Ovary (tissue), 9 donors: Measurements from ENCODE around the gene BIN2. TPM values are rescaled to one million over a fixed set of nuclear protein-coding genes. Genes with fewer than 3 reads are reported as not detected.

Experiments used
- DNase-seq, 5 donors: peaks; one replicate each; pipeline ENCODE4 v3.0.0-alpha.2; 2019 to 2020
- H3K27ac ChIP-seq, 2 donors: fragments of 200-600 bp; one replicate each; pipeline versions ENCODE4 v1.5.1 to v1.8.0; 2019 to 2022
- H3K27me3 ChIP-seq: fragments of 200-600 bp; one replicate; pipeline ENCODE4 v1.8.0; 2022
- H3K36me3 ChIP-seq: fragments of 200-600 bp; sonication (generic); one replicate; pipeline ENCODE4 v1.5.1; 2019
- H3K4me1 ChIP-seq: one replicate; pipeline ENCODE4 v1.8.1; 2013; ENCODE audit warnings: mild to moderate bottlenecking, moderate library complexity; ENCODE audit not compliant: insufficient read depth
- H3K4me3 ChIP-seq: fragments of 200-600 bp; sonication (generic); one replicate; pipeline ENCODE4 v1.5.1; 2017
- H3K9me3 ChIP-seq, 2 donors: fragments of 200-600 bp in 1 of 2; sonication (generic) in 1 of 2; one replicate each; pipeline versions ENCODE4 v1.5.1 to v1.8.1; 2013 to 2019; ENCODE audit warnings: mild to moderate bottlenecking in 1 of 2, moderate library complexity in 1 of 2
- EP300 ChIP-seq: sonication (generic); formaldehyde crosslinking; IDR thresholded peaks from one replicate; pipeline ENCODE4 v1.6.1; 2017; ENCODE audit warnings: antibody characterized with exemption
- POLR2A ChIP-seq: fragments of 450-650 bp; IDR thresholded peaks from one replicate; pipeline ENCODE4 v1.6.1; 2017; ENCODE audit warnings: antibody characterized with exemption, mild to moderate bottlenecking, moderate library complexity
- WGBS, 3 donors: extraction: QIAGEN DNeasy Blood & Tissue Kit in 1 of 3; methylation state at CpG; one replicate each; pipeline versions ENCODE4 v1.1.5 to v1.1.7; 2013 to 2017; 5-methylcytosine and 5-hydroxymethylcytosine counted together
- intact Hi-C, 4 donors: fragments of 100-400 bp; cut with DNase I; formaldehyde crosslinking; loops; one replicate each; pipeline versions ENCODE4 v1.11.0 to v1.15.1; 2022 to 2023
- polyA plus RNA-seq, 2 donors: library from polyadenylated mRNA; stranded (reverse); fragments of 200-250 nt in 1 of 2; fragments of 350-450 nt in 1 of 2; fragmentation: Illumina TruSeq in 1 of 2; extraction: RNeasy Lipid Tissue Mini Kit (QIAGEN cat#74804) in 1 of 2; gene quantifications; one replicate each; pipeline ENCODE4 v1.2.3, GENCODE V29; 2013 to 2014
- total RNA-seq, 7 donors: library from RNA; depleted of rRNA in 2 of 7; stranded (reverse); fragments of >200 nt in 2 of 7; fragmentation: NEBNext Ultra II Directional in 3 of 7; extraction: Animal tissue kit (Norgen Biotek cat#: 25700) in 3 of 7; gene quantifications; one replicate each; pipeline versions ENCODE4 v1.1.0 to v1.2.4, GENCODE V29; 2016 to 2023
- TF ChIP-seq, protein P1 (sequence below), 3 donors: fragments of 450-650 bp in 2 of 3; fragments of 200-600 bp in 1 of 3; IDR thresholded peaks; one replicate each; pipeline versions ENCODE4 v1.5.1 to v1.8.0; 2016 to 2022; ENCODE audit warnings: antibody characterized with exemption in 3 of 3, mild to moderate bottlenecking in 1 of 3
- donor health status: DM: no; HTN: no; CAD: no; lungs with moderate emphysema.
- donor health status: DM: no; HTN: no; CAD: no.
- donor health status: Bipolar disorder and iron deficiency.
- donor health status: DM: yes; HTN: yes; CAD: no.
- donor health status: DM: no; HTN: no; CAD: no.
- donor health status: DM: yes; HTN: yes; CAD: no.

Gene BIN2
- total and polyA plus RNA-seq, 9 donors: 1.1 to 7.6 (median 1.5) TPM

DNA sequence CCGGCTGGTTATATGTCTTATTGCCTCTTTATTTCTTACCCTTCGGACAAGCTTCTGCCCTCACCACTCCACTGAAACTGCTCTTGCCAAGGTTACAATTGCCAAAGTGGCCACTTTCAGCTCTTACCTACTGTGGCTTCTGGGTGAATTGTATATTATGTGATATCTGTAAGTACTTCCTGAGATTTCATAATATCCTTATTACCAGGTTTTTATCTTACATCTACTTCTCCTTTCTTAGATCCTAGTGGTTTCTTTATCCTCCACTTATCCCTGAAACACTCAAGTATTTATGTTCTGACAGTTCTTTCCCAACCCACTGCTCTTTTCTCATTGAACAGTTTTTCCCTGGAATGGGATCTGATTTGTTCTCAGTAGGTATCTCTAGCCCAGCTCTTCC lies 12.0 kb upstream of the BIN2 start:
- Histone ChIP-seq H3K27ac (no peak overlapping the region), H3K9me3 (no peaks in the 10 kb centered on the region), H3K4me3 (no peak overlapping the region), H3K27me3 (no peaks in the 10 kb centered on the region), H3K4me1 (no peaks in the 10 kb centered on the region), H3K36me3 (no peaks in the 10 kb centered on the region)
- WGBS, 3 donors: 84 to 92% (median 88%) methylated on average over 2 of the region's 2 CpGs
- TF ChIP-seq, protein P1, sequence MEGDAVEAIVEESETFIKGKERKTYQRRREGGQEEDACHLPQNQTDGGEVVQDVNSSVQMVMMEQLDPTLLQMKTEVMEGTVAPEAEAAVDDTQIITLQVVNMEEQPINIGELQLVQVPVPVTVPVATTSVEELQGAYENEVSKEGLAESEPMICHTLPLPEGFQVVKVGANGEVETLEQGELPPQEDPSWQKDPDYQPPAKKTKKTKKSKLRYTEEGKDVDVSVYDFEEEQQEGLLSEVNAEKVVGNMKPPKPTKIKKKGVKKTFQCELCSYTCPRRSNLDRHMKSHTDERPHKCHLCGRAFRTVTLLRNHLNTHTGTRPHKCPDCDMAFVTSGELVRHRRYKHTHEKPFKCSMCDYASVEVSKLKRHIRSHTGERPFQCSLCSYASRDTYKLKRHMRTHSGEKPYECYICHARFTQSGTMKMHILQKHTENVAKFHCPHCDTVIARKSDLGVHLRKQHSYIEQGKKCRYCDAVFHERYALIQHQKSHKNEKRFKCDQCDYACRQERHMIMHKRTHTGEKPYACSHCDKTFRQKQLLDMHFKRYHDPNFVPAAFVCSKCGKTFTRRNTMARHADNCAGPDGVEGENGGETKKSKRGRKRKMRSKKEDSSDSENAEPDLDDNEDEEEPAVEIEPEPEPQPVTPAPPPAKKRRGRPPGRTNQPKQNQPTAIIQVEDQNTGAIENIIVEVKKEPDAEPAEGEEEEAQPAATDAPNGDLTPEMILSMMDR (IDR thresholded peaks at IDR 0.05): no peak
- TF ChIP-seq EP300 (no peak), POLR2A (no peak)
- intact Hi-C loops: no loop called here
- DNase-seq: no peak

DNA sequence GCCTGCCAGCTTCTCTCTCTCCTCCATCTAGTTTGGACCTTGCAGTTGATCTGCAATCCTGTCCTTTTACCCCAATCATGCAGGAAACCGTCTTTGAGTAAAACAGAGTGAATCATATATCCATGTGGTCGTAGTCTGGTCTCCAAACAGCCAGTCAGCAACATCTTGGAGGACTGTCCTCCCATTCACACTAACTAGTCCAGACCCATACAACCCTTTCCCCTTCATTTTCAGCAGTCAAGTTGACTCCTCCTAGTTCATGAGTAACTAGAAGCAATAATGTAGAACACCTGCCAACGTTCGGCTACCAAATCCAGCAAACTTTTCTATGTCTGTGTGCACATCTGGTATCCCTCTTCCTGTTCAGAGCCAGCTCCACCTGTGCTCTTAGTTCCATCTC lies 10.8 kb upstream of the BIN2 start:
- H3K27me3 ChIP-seq: no peaks in the 10 kb centered on the region
- intact Hi-C loops: no loop called here
- TF ChIP-seq EP300: no peak
- no peak for TF ChIP-seq POLR2A
- TF ChIP-seq, protein P1 (IDR thresholded peaks at IDR 0.05): no peak
- WGBS, 3 donors: 69 to 76% (median 73%) methylated on average over 4 of the region's 4 CpGs
- H3K36me3 ChIP-seq: no peaks in the 10 kb centered on the region
- H3K27ac ChIP-seq: no peak overlapping the region
- no peaks in the 10 kb centered on the region for H3K4me1 ChIP-seq
- no peak for DNase-seq
- H3K4me3 ChIP-seq: no peak overlapping the region
- H3K9me3 ChIP-seq: no peaks in the 10 kb centered on the region

DNA sequence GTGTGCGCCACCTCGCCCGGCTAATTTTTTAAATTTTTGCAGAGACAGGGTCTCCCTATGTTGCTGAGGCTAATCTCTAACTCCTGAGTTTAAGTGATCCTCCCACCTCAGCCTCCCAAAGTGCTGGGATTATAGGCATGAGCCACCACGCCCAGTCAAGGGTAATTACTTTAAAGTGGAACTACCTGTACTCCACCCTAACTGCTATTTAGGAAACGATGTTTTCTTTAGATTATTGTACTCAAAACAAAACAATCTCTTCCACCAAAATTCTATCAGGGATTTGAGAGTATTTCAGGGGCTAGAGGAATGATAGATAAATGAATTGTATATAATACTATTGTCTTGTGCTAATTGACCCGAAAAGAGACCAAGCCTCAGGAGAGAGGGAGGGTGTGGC lies 9.6 kb upstream of the BIN2 start:
- no peaks in the 10 kb centered on the region for H3K4me1 ChIP-seq
- WGBS, 3 donors: 68 to 77% (median 70%) methylated on average over 6 of the region's 6 CpGs
- no peak overlapping the region for H3K27ac ChIP-seq
- H3K9me3 ChIP-seq: no peaks in the 10 kb centered on the region
- no peak overlapping the region for H3K4me3 ChIP-seq
- H3K36me3 ChIP-seq: no peaks in the 10 kb centered on the region
- no peaks in the 10 kb centered on the region for H3K27me3 ChIP-seq
- no peak for DNase-seq
- intact Hi-C loops: no loop called here
- TF ChIP-seq EP300 (no peak), POLR2A (no peak)
- TF ChIP-seq, protein P1 (IDR thresholded peaks at IDR 0.05): no peak

DNA sequence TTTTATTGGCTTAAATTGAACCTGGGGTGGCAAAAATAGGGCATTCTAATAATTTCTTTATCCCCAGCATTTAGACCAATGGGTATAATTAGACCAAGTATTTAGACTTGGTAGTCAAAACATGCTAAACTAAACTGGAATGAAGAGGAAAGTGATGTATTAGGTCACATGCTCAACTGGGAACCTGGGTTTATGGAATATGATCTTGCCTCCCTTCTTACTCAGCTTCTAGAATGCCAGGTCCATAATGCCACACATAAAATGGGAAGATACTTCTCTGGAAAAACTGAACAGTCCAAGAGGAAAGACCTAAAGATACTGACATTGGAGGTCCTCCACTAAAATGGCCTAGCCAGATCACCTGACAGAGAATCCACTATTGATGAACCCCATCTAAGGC lies 6.2 kb upstream of the BIN2 start:
- Histone ChIP-seq H3K9me3 (no peaks in the 10 kb centered on the region), H3K4me1 (no peaks in the 10 kb centered on the region), H3K27ac (no peak overlapping the region), H3K4me3 (no peak overlapping the region), H3K36me3 (no peaks in the 10 kb centered on the region), H3K27me3 (no peaks in the 10 kb centered on the region)
- no peak for DNase-seq
- intact Hi-C loops: no loop called here
- TF ChIP-seq, protein P1 (IDR thresholded peaks at IDR 0.05): no peak
- TF ChIP-seq EP300: no peak
- TF ChIP-seq POLR2A: no peak

DNA sequence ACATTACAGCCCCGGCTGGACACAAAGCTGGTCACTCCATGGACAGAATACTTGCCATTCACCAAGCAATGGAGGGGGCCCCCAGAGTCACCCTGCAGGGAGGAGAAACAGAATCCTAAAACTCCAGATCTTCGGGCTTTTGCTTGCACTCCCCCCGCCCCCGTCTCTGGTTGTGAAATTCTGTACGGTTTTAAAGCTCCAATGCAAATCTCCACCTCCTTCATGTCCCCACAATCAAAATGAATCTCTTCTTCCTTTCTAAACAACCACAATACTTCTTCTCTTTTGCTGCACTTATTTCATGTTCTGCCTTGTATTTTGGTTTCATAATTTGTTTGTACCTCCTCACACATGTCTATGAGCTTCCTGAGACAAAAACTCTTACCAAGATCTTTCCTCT lies 5.8 kb upstream of the BIN2 start:
- Histone ChIP-seq H3K27ac (no peak overlapping the region), H3K4me3 (no peak overlapping the region), H3K36me3 (no peaks in the 10 kb centered on the region), H3K4me1 (no peaks in the 10 kb centered on the region), H3K27me3 (no peaks in the 10 kb centered on the region), H3K9me3 (no peaks in the 10 kb centered on the region)
- no peak for DNase-seq
- intact Hi-C loops: no loop called here
- WGBS, 3 donors: 81 to 88% (median 83%) methylated on average over 5 of the region's 5 CpGs
- TF ChIP-seq POLR2A (no peak), EP300 (no peak)
- TF ChIP-seq, protein P1 (IDR thresholded peaks at IDR 0.05): no peak
